Fibroblast of lung (primary cell): ENCODE data around the gene TANC1. TPM values are rescaled to one million over a fixed set of nuclear protein-coding genes. Genes with fewer than 3 reads are reported as not detected.

Experiments used
- DNase-seq, 2 donors: peaks; one replicate each; pipeline versions ENCODE4 v3.0.0 to v3.0.0-alpha.2; 2010; ENCODE audit warnings: low read depth in 2 of 2
- H2AFZ ChIP-seq: 2 replicates; pipeline ENCODE4 v1.5.1; 2012; ENCODE audit warnings: low read length, control low read depth, inconsistent platforms
- H3K27ac ChIP-seq: 2 replicates; pipeline ENCODE4 v1.5.1; 2011; ENCODE audit warnings: low read length, control low read depth; ENCODE audit not compliant: insufficient read depth
- H3K27me3 ChIP-seq: 2 replicates; pipeline ENCODE4 v1.5.1; 2011; ENCODE audit warnings: mild to moderate bottlenecking, low read length; ENCODE audit not compliant: control insufficient read depth, insufficient read depth
- H3K36me3 ChIP-seq: 2 replicates; pipeline ENCODE4 v1.5.1; 2011; ENCODE audit warnings: low read length; ENCODE audit not compliant: control insufficient read depth, insufficient read depth
- H3K4me1 ChIP-seq: 2 replicates; pipeline ENCODE4 v1.5.1; 2011; ENCODE audit warnings: low read length; ENCODE audit not compliant: control insufficient read depth, insufficient read depth; ENCODE audit errors: extremely low read depth
- H3K4me2 ChIP-seq: 2 replicates; pipeline ENCODE4 v1.5.1; 2011; ENCODE audit warnings: low read length, control low read depth; ENCODE audit not compliant: insufficient read depth; ENCODE audit errors: extremely low read depth
- H3K4me3 ChIP-seq, 4 experiments: fragments of 200-600 bp in 1 of 4; sonication (generic) in 1 of 4; replicated peaks in 1 of 4; 2 replicates each; pipeline ENCODE4 v1.5.1; 2011 to 2016; ENCODE audit warnings: low read length in 4 of 4, low read depth in 3 of 4, mild to moderate bottlenecking in 3 of 4, control low read depth in 2 of 4, inconsistent platforms in 1 of 4, mixed read lengths in 1 of 4; ENCODE audit not compliant: insufficient read depth in 1 of 4; ENCODE audit errors: control extremely low read depth in 1 of 4
- H3K79me2 ChIP-seq: 2 replicates; pipeline ENCODE4 v1.5.1; 2012; ENCODE audit warnings: mild to moderate bottlenecking, low read length, inconsistent platforms; ENCODE audit not compliant: control insufficient read depth, insufficient read depth
- H3K9ac ChIP-seq: 2 replicates; pipeline ENCODE4 v1.5.1; 2011; ENCODE audit warnings: mild to moderate bottlenecking, low read length, control low read depth; ENCODE audit not compliant: insufficient read depth
- H3K9me3 ChIP-seq: 2 replicates; pipeline ENCODE4 v1.5.1; 2012; ENCODE audit warnings: low read depth, low read length; ENCODE audit not compliant: control insufficient read depth, insufficient read depth
- H4K20me1 ChIP-seq: 2 replicates; pipeline ENCODE4 v1.5.1; 2011; ENCODE audit warnings: low read length; ENCODE audit not compliant: control insufficient read depth, insufficient read depth; ENCODE audit errors: extremely low read depth
- CTCF ChIP-seq, 2 donors: IDR thresholded peaks in 1 of 2; conservative IDR thresholded peaks in 1 of 2; 1 replicate in 1 of 2; 2 replicates in 1 of 2; pipeline ENCODE4 v1.5.1; 2011 to 2012; ENCODE audit warnings: low read length in 2 of 2, control low read depth in 1 of 2, inconsistent platforms in 1 of 2, low read depth in 1 of 2, mild to moderate bottlenecking in 1 of 2
- EZH2 ChIP-seq: IDR thresholded peaks from 2 replicates; pipeline ENCODE4 v1.5.1; 2012; ENCODE audit warnings: low read length, control low read depth, mild to moderate bottlenecking; ENCODE audit errors: missing control alignments
- polyA plus RNA-seq, 2 donors: library from polyadenylated mRNA; depleted of rRNA in 1 of 2; stranded (reverse) in 1 of 2; unstranded in 1 of 2; fragments of >200 nt; gene quantifications; 2 replicates each; pipeline ENCODE4 v1.2.1, GENCODE V29; 2011 to 2012; ENCODE audit warnings: missing spikeins in 1 of 2
- total RNA-seq: library from RNA; depleted of rRNA; stranded (reverse); fragments of >200 nt; gene quantifications from 2 replicates; pipeline ENCODE4 v1.2.1, GENCODE V29; 2014

TANC1 gene
- total and polyA plus RNA-seq, 2 donors (not counting 1 experiment from before 2014, with no cell fraction given) = 32.7 to 41.9 TPM

- no peak for DNase-seq
- Histone ChIP-seq H3K4me1 (no peaks in the 10 kb centered on the region), H2AFZ (no peak overlapping the region), H3K9me3 (no peaks in the 10 kb centered on the region), H3K27ac (no peak overlapping the region), H3K9ac (no peak overlapping the region), H4K20me1 (no peaks in the 10 kb centered on the region), H3K36me3 (peaks cover 17% of the 10 kb centered on the region), H3K79me2 (no peaks in the 10 kb centered on the region), H3K4me3 (no peak overlapping the region), H3K4me2 (no peak overlapping the region), H3K27me3 (no peaks in the 10 kb centered on the region)
- no peak for TF ChIP-seq CTCF (conservative IDR thresholded peaks at IDR 0.05 in 1 of 2, IDR thresholded peaks at IDR 0.05 in 1 of 2; ENCODE audit: low read depth in 1 of 2, low read length in 2 of 2)
- no peak for TF ChIP-seq EZH2
Observed at GRCh38 chr2:159215116-159215515, 246.7 kb downstream of the TANC1 start.

- no peak for TF ChIP-seq EZH2
- no peak for TF ChIP-seq CTCF (conservative IDR thresholded peaks at IDR 0.05 in 1 of 2, IDR thresholded peaks at IDR 0.05 in 1 of 2; ENCODE audit: low read depth in 1 of 2, low read length in 2 of 2)
- Histone ChIP-seq H3K27ac (no peak overlapping the region), H3K36me3 (peaks cover 19% of the 10 kb centered on the region), H3K4me3 (no peak overlapping the region), H3K9me3 (no peaks in the 10 kb centered on the region), H3K27me3 (no peaks in the 10 kb centered on the region), H3K79me2 (no peaks in the 10 kb centered on the region), H4K20me1 (no peaks in the 10 kb centered on the region), H3K4me2 (no peak overlapping the region), H3K9ac (no peak overlapping the region), H3K4me1 (no peaks in the 10 kb centered on the region), H2AFZ (no peak overlapping the region)
- DNase-seq = no peak
Observed at GRCh38 chr2:159217676-159218075, 249.2 kb downstream of the TANC1 start.

- peaks cover 19% of the 10 kb centered on the region for H3K36me3 ChIP-seq
- no peaks in the 10 kb centered on the region for H3K9me3 ChIP-seq
- no peak overlapping the region for H3K4me2 ChIP-seq
- TF ChIP-seq CTCF (conservative IDR thresholded peaks at IDR 0.05 in 1 of 2, IDR thresholded peaks at IDR 0.05 in 1 of 2; ENCODE audit: low read depth in 1 of 2, low read length in 2 of 2) = no peak
- no peak for TF ChIP-seq EZH2
- H3K4me3 ChIP-seq = no peak overlapping the region
- no peaks in the 10 kb centered on the region for H3K27me3 ChIP-seq
- H2AFZ ChIP-seq = no peak overlapping the region
- H3K4me1 ChIP-seq = no peaks in the 10 kb centered on the region
- no peak overlapping the region for H3K9ac ChIP-seq
- no peak for DNase-seq
- H3K79me2 ChIP-seq = no peaks in the 10 kb centered on the region
- H4K20me1 ChIP-seq = no peaks in the 10 kb centered on the region
- no peak overlapping the region for H3K27ac ChIP-seq
Observed at GRCh38 chr2:159218389-159218788, 249.9 kb downstream of the TANC1 start.
